Stimulated activated CD8-positive, alpha-beta memory T cell treated with anti-CD3 and anti-CD28 coated beads, Interleukin-2, amount 100 ng/mL, for 1 hour (primary cell): ENCODE results near the gene USP8.
A peak's percentile ranks its signal among the peaks of the same experiment; 100 is the strongest.
"Not testable (repeated sequence)": the region's sequence is repeated elsewhere in the genome, so short reads cannot be mapped to it uniquely, and the experiment has no call there.

Experiments
- DNase-seq, 2 donors: peaks; one replicate each; pipeline ENCODE4 v3.0.0-alpha.2; 2020; ENCODE audit warnings: low read depth in 2 of 2

Gene USP8

GRCh38 chr15:50424066-50424890, at the start of gene USP8:
Gene USP8, plus strand, starts transcription at chr15:50424405. Its CDS starts 14,669 bp downstream, at chr15:50439074.
- DNase-seq = peak; percentile 84 to 85

GRCh38 chr15:50377867-50378751, 46.1 kb upstream of the USP8 start:
- DNase-seq = no peak

GRCh38 chr15:50378776-50379175, 45.4 kb upstream of the USP8 start:
- DNase-seq = no peak

GRCh38 chr15:50379413-50379812, 44.8 kb upstream of the USP8 start:
- not testable (repeated sequence) for DNase-seq

- DNase-seq = no peak
These were observed 44.1 kb upstream of the USP8 start for GRCh38 chr15:50380089-50380488.

- no peak for DNase-seq
These were observed 42.8 kb upstream of the USP8 start for GRCh38 chr15:50381438-50381837.

GRCh38 chr15:50382408-50382807, 41.8 kb upstream of the USP8 start:
- not testable (repeated sequence) for DNase-seq

GRCh38 chr15:50390554-50391264, 33.5 kb upstream of the USP8 start:
- no peak for DNase-seq

GRCh38 chr15:50391561-50391960, 32.6 kb upstream of the USP8 start:
- not testable (repeated sequence) for DNase-seq

- no peak for DNase-seq
These were observed 12.3 kb upstream of the USP8 start for GRCh38 chr15:50411870-50412269.

- no peak for DNase-seq
These were observed 9.6 kb upstream of the USP8 start for GRCh38 chr15:50414624-50415023.

GRCh38 chr15:50415752-50416404, 8.3 kb upstream of the USP8 start:
- DNase-seq = no peak

- no peak for DNase-seq
These were observed 7.3 kb upstream of the USP8 start for GRCh38 chr15:50416890-50417289.

- no peak for DNase-seq
These were observed 6.1 kb upstream of the USP8 start for GRCh38 chr15:50418041-50418583.

- no peak for DNase-seq
These were observed 1.0 kb downstream of the USP8 start for GRCh38 chr15:50425219-50425618.

GRCh38 chr15:50425678-50426246, 1.6 kb downstream of the USP8 start:
- not testable (repeated sequence) for DNase-seq

- DNase-seq = no peak
These were observed 2.2 kb downstream of the USP8 start for GRCh38 chr15:50426428-50426827.

GRCh38 chr15:50431204-50431603, 7.0 kb downstream of the USP8 start:
- no peak for DNase-seq

GRCh38 chr15:50432230-50432629, 8.0 kb downstream of the USP8 start:
- DNase-seq = no peak

- DNase-seq = no peak
These were observed 11.6 kb downstream of the USP8 start for GRCh38 chr15:50435772-50436171.

GRCh38 chr15:50438251-50438650, 14.0 kb downstream of the USP8 start:
- DNase-seq = no peak
